ENCODE measurements around the gene CEP152. TPM values are rescaled to one million over a fixed set of nuclear protein-coding genes. Genes with fewer than 3 reads are reported as not detected.

The CEP152 gene
- total RNA-seq, 2 donors from 2014 or later, result 12.3 to 19.1 TPM

GRCh38 chr15:48719668-48720067 lies 91.2 kb downstream of the CEP152 start:
- H3K9ac ChIP-seq (ENCODE audit: extremely low read depth, low read length, poor library complexity, severe bottlenecking), result no peak overlapping the region
- 80 to 94% methylated on average over 3 to 4 of the region's 4 CpGs for WGBS, 2 experiments (ENCODE audit: insufficient coverage in 1 of 2, insufficient read length in 1 of 2)
- peaks cover 3% of the 10 kb centered on the region for H3K27me3 Mint-ChIP-seq (ENCODE audit: insufficient read depth)
- no peak overlapping the region for H3K4me3 ChIP-seq (ENCODE audit: low read length)
- peaks cover 11% of the 10 kb centered on the region for H3K9me3 Mint-ChIP-seq
- H3K36me3 ChIP-seq (ENCODE audit: control insufficient read depth, insufficient read depth, low read length), result no peaks in the 10 kb centered on the region
- no peak overlapping the region for H3K4me3 Mint-ChIP-seq
- no peak overlapping the region for H3K27ac Mint-ChIP-seq
- H3K36me3 Mint-ChIP-seq (ENCODE audit: low read depth), result peaks cover 2% of the 10 kb centered on the region
- no peaks in the 10 kb centered on the region for H3K27me3 ChIP-seq (ENCODE audit: control insufficient read depth, insufficient read depth, low read length, poor library complexity, severe bottlenecking)
- peaks cover 17% of the 10 kb centered on the region for H3K9me3 ChIP-seq (ENCODE audit: control insufficient read depth, low read length)
- no peak for TF ChIP-seq CTCF (conservative IDR thresholded peaks at IDR 0.05)
- DNase-seq, result no peak
- H3K4me1 Mint-ChIP-seq, result peaks cover 24% of the 10 kb centered on the region
- H3K4me1 ChIP-seq (ENCODE audit: control insufficient read depth, insufficient read depth, low read length), result peaks cover 12% of the 10 kb centered on the region
- no peak overlapping the region for H3K27ac ChIP-seq (ENCODE audit: low read depth, low read length)

GRCh38 chr15:48718646-48719045 lies 92.2 kb downstream of the CEP152 start:
- no peak for TF ChIP-seq CTCF (conservative IDR thresholded peaks at IDR 0.05)
- Histone ChIP-seq H3K9me3 (ENCODE audit: control insufficient read depth, low read length) (peaks cover 17% of the 10 kb centered on the region), H3K27ac (ENCODE audit: low read depth, low read length) (no peak overlapping the region), H3K36me3 (ENCODE audit: control insufficient read depth, insufficient read depth, low read length) (no peaks in the 10 kb centered on the region), H3K4me3 (ENCODE audit: low read length) (no peak overlapping the region), H3K9ac (ENCODE audit: extremely low read depth, low read length, poor library complexity, severe bottlenecking) (no peak overlapping the region), H3K27me3 (ENCODE audit: control insufficient read depth, insufficient read depth, low read length, poor library complexity, severe bottlenecking) (no peaks in the 10 kb centered on the region), H3K4me1 (ENCODE audit: control insufficient read depth, insufficient read depth, low read length) (peaks cover 10% of the 10 kb centered on the region)
- H3K27ac Mint-ChIP-seq, result no peak overlapping the region
- peaks cover 24% of the 10 kb centered on the region for H3K4me1 Mint-ChIP-seq
- peaks cover 2% of the 10 kb centered on the region for H3K36me3 Mint-ChIP-seq (ENCODE audit: low read depth)
- WGBS, 2 experiments (ENCODE audit: insufficient coverage in 1 of 2, insufficient read length in 1 of 2), result 89% methylated on average over 2 of the region's 2 CpGs; no CpG with 5 or more reads in 1 of the 2 experiments
- peaks cover 11% of the 10 kb centered on the region for H3K9me3 Mint-ChIP-seq
- no peak overlapping the region for H3K4me3 Mint-ChIP-seq
- DNase-seq, result no peak
- H3K27me3 Mint-ChIP-seq (ENCODE audit: insufficient read depth), result peaks cover 3% of the 10 kb centered on the region

- Histone ChIP-seq H3K27ac (ENCODE audit: low read depth, low read length) (no peak overlapping the region), H3K4me1 (ENCODE audit: control insufficient read depth, insufficient read depth, low read length) (peaks cover 10% of the 10 kb centered on the region), H3K27me3 (ENCODE audit: control insufficient read depth, insufficient read depth, low read length, poor library complexity, severe bottlenecking) (no peaks in the 10 kb centered on the region), H3K4me3 (ENCODE audit: low read length) (no peak overlapping the region), H3K36me3 (ENCODE audit: control insufficient read depth, insufficient read depth, low read length) (no peaks in the 10 kb centered on the region), H3K9ac (ENCODE audit: extremely low read depth, low read length, poor library complexity, severe bottlenecking) (no peak overlapping the region), H3K9me3 (ENCODE audit: control insufficient read depth, low read length) (peaks cover 17% of the 10 kb centered on the region)
- peaks cover 11% of the 10 kb centered on the region for H3K9me3 Mint-ChIP-seq
- no peak for DNase-seq
- peak; percentile 58 for TF ChIP-seq CTCF (conservative IDR thresholded peaks at IDR 0.05)
- peaks cover 15% of the 10 kb centered on the region for H3K4me1 Mint-ChIP-seq
- peaks cover 3% of the 10 kb centered on the region for H3K27me3 Mint-ChIP-seq (ENCODE audit: insufficient read depth)
- peaks cover 2% of the 10 kb centered on the region for H3K36me3 Mint-ChIP-seq (ENCODE audit: low read depth)
- no peak overlapping the region for H3K4me3 Mint-ChIP-seq
- H3K27ac Mint-ChIP-seq, result no peak overlapping the region
- WGBS, 2 experiments (ENCODE audit: insufficient coverage in 1 of 2, insufficient read length in 1 of 2), result 95% methylated on average over 4 of the region's 4 CpGs; no CpG with 5 or more reads in 1 of the 2 experiments
Observed at GRCh38 chr15:48717458-48717857, 93.4 kb downstream of the CEP152 start.

Data from endodermal cell (in vitro differentiated cells).